HepG2 (cell line): Measurements from ENCODE around the gene ENDOD1. TPM values are rescaled to one million over a fixed set of nuclear protein-coding genes. Genes with fewer than 3 reads are reported as not detected.

Experiments
- CCDC6 ChIP-seq: sonication (generic); formaldehyde crosslinking; IDR thresholded peaks from 2 replicates; pipeline ENCODE4 v1.8.1; 2022; ENCODE audit warnings: mild to moderate bottlenecking, missing genetic modification reagents, moderate library complexity
- CREB1 ChIP-seq, 2 experiments: fragments of 450-650 bp in 1 of 2; IDR thresholded peaks; 2 replicates each; pipeline ENCODE4 v1.6.1; 2016 to 2017; ENCODE audit warnings: control low read depth in 1 of 2, mild to moderate bottlenecking in 1 of 2, missing compliant biosample characterization in 1 of 2, missing genetic modification characterization in 1 of 2
- KLF12 ChIP-seq: sonication (generic); formaldehyde crosslinking; IDR thresholded peaks from 2 replicates; pipeline ENCODE4 v1.4.0; 2020; ENCODE audit warnings: missing genetic modification reagents, borderline replicate concordance
- NFE2 ChIP-seq: sonication (generic); formaldehyde crosslinking; IDR thresholded peaks from 2 replicates; pipeline ENCODE4 v1.4.0; 2020; ENCODE audit warnings: missing genetic modification reagents
- polyA plus RNA-seq, 8 experiments: library from polyadenylated mRNA; depleted of rRNA in 3 of 8; stranded (reverse) in 7 of 8; unstranded in 1 of 8; fragments of >200 nt; fragmentation: Illumina TruSeq in 4 of 8; extraction: Trizol in 4 of 8; gene quantifications; 2 replicates each; pipeline versions ENCODE4 v1.2.1 to v1.2.3, GENCODE V29; 2011 to 2016; ENCODE audit warnings: low read depth in 4 of 8, missing spikeins in 1 of 8, mixed read lengths in 1 of 8; ENCODE audit not compliant: insufficient read depth in 1 of 8
- total RNA-seq, 5 experiments: library from RNA; depleted of rRNA; stranded (reverse); fragments of >200 nt; fragmentation: Illumina TruSeq; extraction: Trizol; gene quantifications; 2 replicates each; pipeline ENCODE4 v1.2.3, GENCODE V29; 2016; ENCODE audit warnings: low read depth in 1 of 5
- TF ChIP-seq, protein P1 (sequence below): sonication (generic); formaldehyde crosslinking; IDR thresholded peaks from one replicate; pipeline ENCODE4 v1.5.1; 2020; ENCODE audit warnings: mild to moderate bottlenecking, missing genetic modification reagents; ENCODE audit errors: not compliant biosample characterization
- TF ChIP-seq, protein P2 (sequence below): sonication (generic); formaldehyde crosslinking; IDR thresholded peaks from 2 replicates; pipeline ENCODE4 v1.8.0; 2022; ENCODE audit warnings: low read depth, missing genetic modification reagents
- TF ChIP-seq, protein P3 (sequence below): sonication (generic); formaldehyde crosslinking; IDR thresholded peaks from 2 replicates; pipeline ENCODE4 v1.5.0; 2020; ENCODE audit warnings: mild to moderate bottlenecking, missing genetic modification reagents, moderate library complexity
- TF ChIP-seq, protein P4 (sequence below), 2 experiments: fragments of 450-650 bp in 1 of 2; sonication (generic) in 1 of 2; formaldehyde crosslinking; IDR thresholded peaks; 2 replicates each; pipeline versions ENCODE4 v1.5.0 to v1.8.0; 2020 to 2022; ENCODE audit warnings: mild to moderate bottlenecking in 1 of 2, missing genetic modification reagents in 1 of 2
- TF ChIP-seq, protein P5 (sequence below): sonication (generic); formaldehyde crosslinking; IDR thresholded peaks from 2 replicates; pipeline ENCODE4 v1.9.0; 2021; ENCODE audit warnings: missing genetic modification reagents, borderline replicate concordance
- TF ChIP-seq, protein P6 (sequence below): sonication (generic); formaldehyde crosslinking; IDR thresholded peaks from 2 replicates; pipeline ENCODE4 v1.4.0; 2020; ENCODE audit warnings: missing genetic modification reagents

The ENDOD1 gene
- total and polyA plus RNA-seq, 2 of the 13 experiments (the other 11 are each of a cell fraction or from before 2014, with no cell fraction given) = 2.0 to 6.8 TPM

DNA sequence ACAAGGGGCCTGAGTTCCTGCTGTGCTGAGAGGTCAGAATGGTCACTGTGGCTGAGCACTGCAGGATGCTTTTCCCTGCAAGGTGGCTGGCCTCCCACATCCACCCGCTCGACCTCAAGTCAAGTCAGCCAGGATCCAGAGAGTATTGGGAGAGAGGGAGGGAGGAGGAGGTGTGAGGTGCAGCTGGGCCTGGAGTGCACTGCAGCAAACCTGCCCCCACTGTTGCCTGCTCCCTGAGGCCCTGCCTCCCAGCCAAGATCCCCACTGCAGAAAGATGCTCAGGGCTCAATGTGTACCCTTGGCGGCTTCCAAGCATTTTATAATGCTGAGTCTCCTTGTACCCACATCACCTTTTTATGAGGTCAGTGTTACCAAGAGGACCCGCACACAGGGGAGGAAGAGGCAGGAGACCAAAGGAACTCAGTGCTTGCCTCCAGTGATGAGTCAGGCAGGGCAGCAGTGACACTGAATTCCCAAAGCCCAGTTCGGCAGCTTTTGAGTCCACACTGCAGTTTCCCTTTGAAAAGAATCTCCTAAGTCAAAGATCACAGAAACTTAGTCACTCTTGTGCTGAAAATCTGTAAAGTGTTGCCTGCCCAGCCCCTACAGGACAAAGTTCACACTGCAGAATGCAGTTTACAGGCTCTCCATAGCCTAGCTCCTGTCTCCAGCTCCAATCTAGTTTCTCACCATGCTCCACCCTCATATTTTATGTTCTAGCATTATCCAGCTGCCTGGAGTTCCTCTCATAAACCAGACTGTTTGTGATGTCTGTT lies 3.1 kb downstream of the ENDOD1 start (continued):
- TF ChIP-seq, protein P1, sequence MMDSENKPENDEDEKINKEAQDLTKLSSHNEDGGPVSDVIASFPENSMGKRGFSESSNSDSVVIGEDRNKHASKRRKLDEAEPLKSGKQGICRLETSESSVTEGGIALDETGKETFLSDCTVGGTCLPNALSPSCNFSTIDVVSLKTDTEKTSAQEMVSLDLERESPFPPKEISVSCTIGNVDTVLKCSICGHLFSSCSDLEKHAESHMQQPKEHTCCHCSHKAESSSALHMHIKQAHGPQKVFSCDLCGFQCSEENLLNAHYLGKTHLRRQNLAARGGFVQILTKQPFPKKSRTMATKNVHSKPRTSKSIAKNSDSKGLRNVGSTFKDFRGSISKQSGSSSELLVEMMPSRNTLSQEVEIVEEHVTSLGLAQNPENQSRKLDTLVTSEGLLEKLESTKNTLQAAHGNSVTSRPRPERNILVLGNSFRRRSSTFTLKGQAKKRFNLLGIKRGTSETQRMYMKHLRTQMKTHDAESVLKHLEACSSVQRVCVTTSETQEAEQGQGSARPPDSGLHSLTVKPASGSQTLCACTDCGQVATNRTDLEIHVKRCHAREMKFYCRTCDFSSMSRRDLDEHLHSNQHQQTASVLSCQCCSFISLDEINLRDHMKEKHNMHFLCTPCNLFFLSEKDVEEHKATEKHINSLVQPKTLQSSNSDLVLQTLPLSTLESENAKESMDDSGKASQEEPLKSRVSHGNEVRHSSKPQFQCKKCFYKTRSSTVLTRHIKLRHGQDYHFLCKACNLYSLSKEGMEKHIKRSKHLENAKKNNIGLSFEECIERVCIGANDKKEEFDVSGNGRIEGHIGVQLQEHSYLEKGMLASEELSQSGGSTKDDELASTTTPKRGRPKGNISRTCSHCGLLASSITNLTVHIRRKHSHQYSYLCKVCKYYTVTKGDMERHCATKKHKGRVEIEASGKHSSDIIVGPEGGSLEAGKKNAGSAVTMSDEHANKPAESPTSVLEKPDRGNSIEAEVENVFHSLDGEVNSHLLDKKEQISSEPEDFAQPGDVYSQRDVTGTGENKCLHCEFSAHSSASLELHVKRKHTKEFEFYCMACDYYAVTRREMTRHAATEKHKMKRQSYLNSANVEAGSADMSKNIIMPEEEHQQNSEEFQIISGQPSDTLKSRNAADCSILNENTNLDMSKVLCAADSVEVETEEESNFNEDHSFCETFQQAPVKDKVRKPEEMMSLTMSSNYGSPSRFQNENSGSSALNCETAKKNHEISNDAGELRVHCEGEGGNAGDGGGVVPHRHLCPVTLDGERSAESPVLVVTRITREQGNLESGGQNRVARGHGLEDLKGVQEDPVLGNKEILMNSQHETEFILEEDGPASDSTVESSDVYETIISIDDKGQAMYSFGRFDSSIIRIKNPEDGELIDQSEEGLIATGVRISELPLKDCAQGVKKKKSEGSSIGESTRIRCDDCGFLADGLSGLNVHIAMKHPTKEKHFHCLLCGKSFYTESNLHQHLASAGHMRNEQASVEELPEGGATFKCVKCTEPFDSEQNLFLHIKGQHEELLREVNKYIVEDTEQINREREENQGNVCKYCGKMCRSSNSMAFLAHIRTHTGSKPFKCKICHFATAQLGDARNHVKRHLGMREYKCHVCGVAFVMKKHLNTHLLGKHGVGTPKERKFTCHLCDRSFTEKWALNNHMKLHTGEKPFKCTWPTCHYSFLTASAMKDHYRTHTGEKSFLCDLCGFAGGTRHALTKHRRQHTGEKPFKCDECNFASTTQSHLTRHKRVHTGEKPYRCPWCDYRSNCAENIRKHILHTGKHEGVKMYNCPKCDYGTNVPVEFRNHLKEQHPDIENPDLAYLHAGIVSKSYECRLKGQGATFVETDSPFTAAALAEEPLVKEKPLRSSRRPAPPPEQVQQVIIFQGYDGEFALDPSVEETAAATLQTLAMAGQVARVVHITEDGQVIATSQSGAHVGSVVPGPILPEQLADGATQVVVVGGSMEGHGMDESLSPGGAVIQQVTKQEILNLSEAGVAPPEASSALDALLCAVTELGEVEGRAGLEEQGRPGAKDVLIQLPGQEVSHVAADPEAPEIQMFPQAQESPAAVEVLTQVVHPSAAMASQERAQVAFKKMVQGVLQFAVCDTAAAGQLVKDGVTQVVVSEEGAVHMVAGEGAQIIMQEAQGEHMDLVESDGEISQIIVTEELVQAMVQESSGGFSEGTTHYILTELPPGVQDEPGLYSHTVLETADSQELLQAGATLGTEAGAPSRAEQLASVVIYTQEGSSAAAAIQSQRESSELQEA = no peak
- TF ChIP-seq, protein P2, sequence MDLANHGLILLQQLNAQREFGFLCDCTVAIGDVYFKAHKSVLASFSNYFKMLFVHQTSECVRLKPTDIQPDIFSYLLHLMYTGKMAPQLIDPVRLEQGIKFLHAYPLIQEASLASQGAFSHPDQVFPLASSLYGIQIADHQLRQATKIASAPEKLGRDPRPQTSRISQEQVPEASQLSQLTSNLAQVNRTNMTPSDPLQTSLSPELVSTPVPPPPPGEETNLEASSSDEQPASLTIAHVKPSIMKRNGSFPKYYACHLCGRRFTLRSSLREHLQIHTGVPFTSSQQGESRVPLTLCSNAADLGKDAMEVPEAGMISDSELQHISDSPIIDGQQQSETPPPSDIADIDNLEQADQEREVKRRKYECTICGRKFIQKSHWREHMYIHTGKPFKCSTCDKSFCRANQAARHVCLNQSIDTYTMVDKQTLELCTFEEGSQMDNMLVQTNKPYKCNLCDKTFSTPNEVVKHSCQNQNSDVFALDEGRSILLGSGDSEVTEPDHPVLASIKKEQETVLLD = no peak
- TF ChIP-seq CREB1 (IDR thresholded peaks at IDR 0.05) (no peak), CREB1 (CRISPR knock-in tag; IDR thresholded peaks at IDR 0.05) (no peak), CCDC6 (CRISPR knock-in tag) (no peak), NFE2 (CRISPR knock-in tag) (no peak), KLF12 (no peak)
- TF ChIP-seq, protein P3, sequence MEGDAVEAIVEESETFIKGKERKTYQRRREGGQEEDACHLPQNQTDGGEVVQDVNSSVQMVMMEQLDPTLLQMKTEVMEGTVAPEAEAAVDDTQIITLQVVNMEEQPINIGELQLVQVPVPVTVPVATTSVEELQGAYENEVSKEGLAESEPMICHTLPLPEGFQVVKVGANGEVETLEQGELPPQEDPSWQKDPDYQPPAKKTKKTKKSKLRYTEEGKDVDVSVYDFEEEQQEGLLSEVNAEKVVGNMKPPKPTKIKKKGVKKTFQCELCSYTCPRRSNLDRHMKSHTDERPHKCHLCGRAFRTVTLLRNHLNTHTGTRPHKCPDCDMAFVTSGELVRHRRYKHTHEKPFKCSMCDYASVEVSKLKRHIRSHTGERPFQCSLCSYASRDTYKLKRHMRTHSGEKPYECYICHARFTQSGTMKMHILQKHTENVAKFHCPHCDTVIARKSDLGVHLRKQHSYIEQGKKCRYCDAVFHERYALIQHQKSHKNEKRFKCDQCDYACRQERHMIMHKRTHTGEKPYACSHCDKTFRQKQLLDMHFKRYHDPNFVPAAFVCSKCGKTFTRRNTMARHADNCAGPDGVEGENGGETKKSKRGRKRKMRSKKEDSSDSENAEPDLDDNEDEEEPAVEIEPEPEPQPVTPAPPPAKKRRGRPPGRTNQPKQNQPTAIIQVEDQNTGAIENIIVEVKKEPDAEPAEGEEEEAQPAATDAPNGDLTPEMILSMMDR (CRISPR knock-in tag) = peak; percentile 40
- TF ChIP-seq, protein P4, sequence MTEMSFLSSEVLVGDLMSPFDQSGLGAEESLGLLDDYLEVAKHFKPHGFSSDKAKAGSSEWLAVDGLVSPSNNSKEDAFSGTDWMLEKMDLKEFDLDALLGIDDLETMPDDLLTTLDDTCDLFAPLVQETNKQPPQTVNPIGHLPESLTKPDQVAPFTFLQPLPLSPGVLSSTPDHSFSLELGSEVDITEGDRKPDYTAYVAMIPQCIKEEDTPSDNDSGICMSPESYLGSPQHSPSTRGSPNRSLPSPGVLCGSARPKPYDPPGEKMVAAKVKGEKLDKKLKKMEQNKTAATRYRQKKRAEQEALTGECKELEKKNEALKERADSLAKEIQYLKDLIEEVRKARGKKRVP (CRISPR knock-in tag; IDR thresholded peaks at IDR 0.05) = no peak
- TF ChIP-seq, protein P5, sequence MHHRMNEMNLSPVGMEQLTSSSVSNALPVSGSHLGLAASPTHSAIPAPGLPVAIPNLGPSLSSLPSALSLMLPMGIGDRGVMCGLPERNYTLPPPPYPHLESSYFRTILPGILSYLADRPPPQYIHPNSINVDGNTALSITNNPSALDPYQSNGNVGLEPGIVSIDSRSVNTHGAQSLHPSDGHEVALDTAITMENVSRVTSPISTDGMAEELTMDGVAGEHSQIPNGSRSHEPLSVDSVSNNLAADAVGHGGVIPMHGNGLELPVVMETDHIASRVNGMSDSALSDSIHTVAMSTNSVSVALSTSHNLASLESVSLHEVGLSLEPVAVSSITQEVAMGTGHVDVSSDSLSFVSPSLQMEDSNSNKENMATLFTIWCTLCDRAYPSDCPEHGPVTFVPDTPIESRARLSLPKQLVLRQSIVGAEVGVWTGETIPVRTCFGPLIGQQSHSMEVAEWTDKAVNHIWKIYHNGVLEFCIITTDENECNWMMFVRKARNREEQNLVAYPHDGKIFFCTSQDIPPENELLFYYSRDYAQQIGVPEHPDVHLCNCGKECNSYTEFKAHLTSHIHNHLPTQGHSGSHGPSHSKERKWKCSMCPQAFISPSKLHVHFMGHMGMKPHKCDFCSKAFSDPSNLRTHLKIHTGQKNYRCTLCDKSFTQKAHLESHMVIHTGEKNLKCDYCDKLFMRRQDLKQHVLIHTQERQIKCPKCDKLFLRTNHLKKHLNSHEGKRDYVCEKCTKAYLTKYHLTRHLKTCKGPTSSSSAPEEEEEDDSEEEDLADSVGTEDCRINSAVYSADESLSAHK (CRISPR knock-in tag) = no peak
- TF ChIP-seq, protein P6, sequence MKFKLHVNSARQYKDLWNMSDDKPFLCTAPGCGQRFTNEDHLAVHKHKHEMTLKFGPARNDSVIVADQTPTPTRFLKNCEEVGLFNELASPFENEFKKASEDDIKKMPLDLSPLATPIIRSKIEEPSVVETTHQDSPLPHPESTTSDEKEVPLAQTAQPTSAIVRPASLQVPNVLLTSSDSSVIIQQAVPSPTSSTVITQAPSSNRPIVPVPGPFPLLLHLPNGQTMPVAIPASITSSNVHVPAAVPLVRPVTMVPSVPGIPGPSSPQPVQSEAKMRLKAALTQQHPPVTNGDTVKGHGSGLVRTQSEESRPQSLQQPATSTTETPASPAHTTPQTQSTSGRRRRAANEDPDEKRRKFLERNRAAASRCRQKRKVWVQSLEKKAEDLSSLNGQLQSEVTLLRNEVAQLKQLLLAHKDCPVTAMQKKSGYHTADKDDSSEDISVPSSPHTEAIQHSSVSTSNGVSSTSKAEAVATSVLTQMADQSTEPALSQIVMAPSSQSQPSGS (CRISPR knock-in tag) = no peak
